ENCODE data around the gene ISM1.

Gene ISM1

DNA sequence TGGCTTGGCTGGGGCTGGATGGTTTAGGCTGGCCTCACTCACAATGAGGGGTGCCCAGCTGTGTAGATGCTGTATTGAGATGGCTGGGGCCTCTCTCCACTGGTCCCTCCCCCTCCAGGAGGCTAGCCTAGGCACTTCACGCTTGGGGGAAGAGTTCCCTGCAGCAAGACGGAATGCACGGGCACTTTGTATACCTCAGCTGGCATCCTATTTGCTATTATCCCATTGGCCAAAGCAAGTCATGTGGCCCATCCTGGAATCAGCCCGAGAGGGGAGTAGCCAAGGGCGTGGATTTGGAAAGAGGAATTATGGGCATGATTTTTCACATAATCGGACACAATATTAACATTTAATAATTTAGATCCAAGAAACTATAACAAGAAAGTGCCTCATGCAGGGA lies 64.3 kb downstream of the ISM1 start:
- Mint-ChIP-seq H3K4me3 (no peak overlapping the region), H3K27ac (no peak overlapping the region), H3K36me3 (ENCODE audit: insufficient read depth) (no peaks in the 10 kb centered on the region), H3K27me3 (peaks cover 0 to 4% of the 10 kb centered on the region in 2 donors), H3K4me1 (ENCODE audit: low read depth in 2 of 2) (no peaks in the 10 kb centered on the region), H3K9me3 (no peaks in the 10 kb centered on the region)
- no peak for DNase-seq
- no peak for ATAC-seq (replicated peaks)

DNA sequence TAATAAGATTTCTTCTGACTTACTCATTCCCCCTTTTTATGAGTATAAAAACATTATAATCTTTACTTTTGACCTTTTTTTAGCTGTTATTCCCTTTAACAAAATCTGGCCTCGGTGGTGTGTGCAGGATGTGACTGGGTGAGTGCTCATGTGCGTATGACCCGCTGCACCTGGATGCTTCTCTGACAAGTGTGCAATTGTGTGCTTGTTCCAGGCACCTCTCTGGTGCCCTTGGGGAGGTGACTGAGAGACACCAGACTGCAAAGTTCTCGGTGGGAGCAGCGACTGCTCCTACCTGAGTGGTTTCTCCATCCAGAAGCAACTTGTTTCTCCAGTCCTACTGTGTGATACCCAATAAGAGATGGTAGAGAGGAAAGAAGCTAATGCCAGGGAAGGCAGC lies 65.0 kb downstream of the ISM1 start:
- ATAC-seq (replicated peaks) = no peak
- H3K4me1 Mint-ChIP-seq (ENCODE audit: low read depth in 2 of 2) = no peaks in the 10 kb centered on the region
- no peaks in the 10 kb centered on the region for H3K36me3 Mint-ChIP-seq (ENCODE audit: insufficient read depth)
- H3K27ac Mint-ChIP-seq = no peak overlapping the region
- peaks cover 0 to 4% of the 10 kb centered on the region in 2 donors for H3K27me3 Mint-ChIP-seq
- no peak for DNase-seq
- no peak overlapping the region for H3K4me3 Mint-ChIP-seq
- H3K9me3 Mint-ChIP-seq = no peaks in the 10 kb centered on the region

DNA sequence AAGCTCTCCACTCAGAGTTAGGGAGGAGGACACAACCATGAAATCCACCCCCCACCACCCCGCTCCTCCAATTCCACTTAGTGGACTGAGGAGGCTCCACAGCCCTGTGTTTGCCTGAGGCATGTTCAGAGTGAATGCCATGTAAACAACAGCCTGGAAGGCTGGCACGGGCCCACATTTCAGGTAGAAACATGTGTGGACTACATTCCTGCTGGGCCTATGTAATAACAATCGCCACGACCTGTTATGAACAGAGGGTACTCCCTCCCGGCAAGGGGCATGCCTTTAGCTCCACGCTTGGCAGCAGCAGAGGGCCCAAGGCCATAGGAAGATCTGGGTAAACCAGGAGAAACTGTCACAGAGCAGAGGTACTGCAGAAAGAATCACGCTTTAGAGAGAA lies 65.5 kb downstream of the ISM1 start:
- DNase-seq (no peak), ATAC-seq (replicated peaks) (no peak)
- H3K27ac Mint-ChIP-seq = no peak overlapping the region
- H3K4me1 Mint-ChIP-seq (ENCODE audit: low read depth in 2 of 2) = no peaks in the 10 kb centered on the region
- H3K9me3 Mint-ChIP-seq = no peaks in the 10 kb centered on the region
- no peak overlapping the region for H3K4me3 Mint-ChIP-seq
- no peaks in the 10 kb centered on the region for H3K36me3 Mint-ChIP-seq (ENCODE audit: insufficient read depth)
- peaks cover 0 to 4% of the 10 kb centered on the region in 2 donors for H3K27me3 Mint-ChIP-seq

DNA sequence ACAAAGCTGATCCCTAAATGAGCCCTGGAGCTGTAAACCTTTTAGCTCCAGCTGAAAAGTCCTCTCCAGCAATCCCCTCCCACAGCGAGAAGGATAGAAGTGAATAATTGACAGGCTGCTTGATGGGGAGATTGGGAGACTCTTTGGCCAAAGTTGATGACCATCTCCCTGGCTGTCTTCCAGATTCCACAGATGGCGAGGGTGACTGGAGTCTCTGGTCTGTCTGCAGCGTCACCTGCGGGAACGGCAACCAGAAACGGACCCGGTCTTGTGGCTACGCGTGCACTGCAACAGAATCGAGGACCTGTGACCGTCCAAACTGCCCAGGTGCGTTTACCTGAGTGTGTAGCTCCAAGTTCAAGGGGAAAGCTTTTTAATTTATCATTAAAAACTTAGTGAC lies 67.3 kb downstream of the ISM1 start:
- no peak for ATAC-seq (replicated peaks)
- H3K27me3 Mint-ChIP-seq = peaks cover 0 to 4% of the 10 kb centered on the region in 2 donors
- no peak overlapping the region for H3K27ac Mint-ChIP-seq
- no peaks in the 10 kb centered on the region for H3K4me1 Mint-ChIP-seq (ENCODE audit: low read depth in 2 of 2)
- no peak for DNase-seq
- H3K4me3 Mint-ChIP-seq = no peak overlapping the region
- H3K9me3 Mint-ChIP-seq = no peaks in the 10 kb centered on the region
- no peaks in the 10 kb centered on the region for H3K36me3 Mint-ChIP-seq (ENCODE audit: insufficient read depth)

DNA sequence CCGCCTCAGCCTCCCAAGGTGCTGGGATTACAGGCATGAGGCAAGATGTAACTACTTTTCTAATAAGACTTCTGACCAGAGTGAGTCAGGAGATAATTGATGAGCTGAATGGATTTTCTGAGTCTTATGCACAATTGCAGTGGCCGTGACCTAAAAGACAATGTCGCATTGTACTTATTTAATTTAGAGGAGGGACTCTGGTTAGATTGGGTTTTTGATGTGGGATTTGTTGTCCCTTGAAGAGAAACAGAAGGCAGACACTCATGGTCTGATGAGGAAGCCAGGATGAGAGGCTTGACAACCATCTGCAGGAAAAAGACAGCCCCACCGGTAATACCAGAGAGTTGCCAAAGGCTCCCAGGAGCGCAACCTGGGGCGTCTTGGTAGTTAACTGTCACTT lies 68.0 kb downstream of the ISM1 start:
- ATAC-seq (replicated peaks) (no peak), DNase-seq (no peak)
- H3K4me1 Mint-ChIP-seq (ENCODE audit: low read depth in 2 of 2) = no peaks in the 10 kb centered on the region
- peaks cover 0 to 4% of the 10 kb centered on the region in 2 donors for H3K27me3 Mint-ChIP-seq
- no peak overlapping the region for H3K4me3 Mint-ChIP-seq
- H3K27ac Mint-ChIP-seq = no peak overlapping the region
- H3K36me3 Mint-ChIP-seq (ENCODE audit: insufficient read depth) = no peaks in the 10 kb centered on the region
- H3K9me3 Mint-ChIP-seq = no peaks in the 10 kb centered on the region

DNA sequence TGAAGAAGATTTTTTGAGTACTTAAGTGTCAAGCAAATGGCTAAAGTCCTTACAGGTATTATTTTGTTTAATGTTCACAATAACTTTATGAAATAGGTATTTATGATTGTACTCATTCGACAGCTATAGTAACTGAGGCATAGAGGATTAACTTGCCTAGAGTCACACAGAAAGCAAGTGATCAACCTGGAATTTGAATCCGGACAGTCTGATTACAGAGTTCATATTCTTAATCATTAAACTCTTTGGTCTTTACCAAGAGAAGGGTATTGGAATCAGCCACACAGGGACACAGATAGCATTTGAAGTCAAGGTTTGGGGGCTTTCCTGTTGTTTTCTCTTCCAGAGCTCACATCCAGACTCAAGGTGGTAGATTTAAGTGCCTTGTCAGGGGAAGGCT lies 69.7 kb downstream of the ISM1 start:
- no peaks in the 10 kb centered on the region for H3K9me3 Mint-ChIP-seq
- H3K4me3 Mint-ChIP-seq = no peak overlapping the region
- DNase-seq (no peak), ATAC-seq (replicated peaks) (no peak)
- H3K4me1 Mint-ChIP-seq (ENCODE audit: low read depth in 2 of 2) = no peaks in the 10 kb centered on the region
- peaks cover 0 to 4% of the 10 kb centered on the region in 2 donors for H3K27me3 Mint-ChIP-seq
- no peak overlapping the region for H3K27ac Mint-ChIP-seq
- no peaks in the 10 kb centered on the region for H3K36me3 Mint-ChIP-seq (ENCODE audit: insufficient read depth)

DNA sequence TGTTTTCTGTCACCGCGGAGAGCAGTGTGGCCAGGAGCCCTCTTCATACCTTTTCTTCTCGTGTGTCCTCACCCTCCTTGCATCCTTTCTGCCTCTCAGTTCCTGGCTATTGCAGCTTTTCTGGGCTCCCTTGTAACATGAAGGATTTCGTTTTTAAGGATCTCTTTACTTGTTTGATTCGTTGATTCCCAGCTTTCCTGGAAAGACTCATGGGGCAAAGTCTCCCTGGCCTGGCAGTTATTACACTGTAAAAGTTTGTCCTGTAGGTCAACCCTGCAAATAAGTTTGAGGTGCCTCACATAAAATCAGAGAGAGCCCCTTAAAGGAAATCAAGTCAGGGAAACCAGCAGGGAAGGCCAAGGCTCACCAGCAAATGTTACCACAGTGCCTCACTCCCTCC lies 70.1 kb downstream of the ISM1 start:
- Mint-ChIP-seq H3K27ac (no peak overlapping the region), H3K27me3 (peaks cover 0 to 2% of the 10 kb centered on the region in 2 donors), H3K4me3 (no peak overlapping the region), H3K4me1 (ENCODE audit: low read depth in 2 of 2) (no peaks in the 10 kb centered on the region), H3K9me3 (no peaks in the 10 kb centered on the region), H3K36me3 (ENCODE audit: insufficient read depth) (no peaks in the 10 kb centered on the region)
- DNase-seq (no peak), ATAC-seq (replicated peaks) (no peak)

DNA sequence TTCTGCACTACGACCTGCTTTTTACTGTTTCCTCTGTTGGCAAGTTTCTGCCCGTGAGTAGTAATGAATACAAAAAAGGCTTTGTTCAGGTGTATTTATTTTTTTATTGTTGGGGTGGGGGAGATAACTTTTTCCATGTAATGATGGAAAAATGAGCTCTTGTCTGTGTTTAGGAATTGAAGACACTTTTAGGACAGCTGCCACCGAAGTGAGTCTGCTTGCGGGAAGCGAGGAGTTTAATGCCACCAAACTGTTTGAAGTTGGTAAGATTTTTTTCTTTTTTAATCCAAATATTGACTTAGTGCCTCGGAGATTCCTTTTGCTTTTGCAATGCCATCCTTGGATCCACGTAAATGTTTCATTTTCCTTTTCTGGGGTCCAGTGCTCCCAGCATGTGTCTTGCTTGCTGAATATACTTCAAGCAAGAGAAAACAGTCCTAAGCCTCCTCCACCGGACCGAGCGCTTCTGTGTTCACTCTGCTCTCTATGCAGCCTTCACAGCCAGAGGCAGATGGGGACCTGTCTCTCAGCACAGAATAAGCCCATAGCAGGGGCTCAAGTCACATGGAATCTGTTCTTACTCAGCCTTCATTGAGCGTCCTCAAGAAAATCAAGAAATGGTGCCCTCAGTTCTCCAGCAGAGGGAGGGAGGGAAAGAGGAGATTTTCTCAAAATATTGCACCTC lies 71.3 kb downstream of the ISM1 start:
- DNase-seq = no peak
- no peak overlapping the region for H3K27ac Mint-ChIP-seq
- H3K27me3 Mint-ChIP-seq = no peaks in the 10 kb centered on the region
- H3K36me3 Mint-ChIP-seq (ENCODE audit: insufficient read depth) = no peaks in the 10 kb centered on the region
- ATAC-seq (replicated peaks) = no peak
- no peaks in the 10 kb centered on the region for H3K4me1 Mint-ChIP-seq (ENCODE audit: low read depth in 2 of 2)
- no peaks in the 10 kb centered on the region for H3K9me3 Mint-ChIP-seq
- H3K4me3 Mint-ChIP-seq = no peak overlapping the region

DNA sequence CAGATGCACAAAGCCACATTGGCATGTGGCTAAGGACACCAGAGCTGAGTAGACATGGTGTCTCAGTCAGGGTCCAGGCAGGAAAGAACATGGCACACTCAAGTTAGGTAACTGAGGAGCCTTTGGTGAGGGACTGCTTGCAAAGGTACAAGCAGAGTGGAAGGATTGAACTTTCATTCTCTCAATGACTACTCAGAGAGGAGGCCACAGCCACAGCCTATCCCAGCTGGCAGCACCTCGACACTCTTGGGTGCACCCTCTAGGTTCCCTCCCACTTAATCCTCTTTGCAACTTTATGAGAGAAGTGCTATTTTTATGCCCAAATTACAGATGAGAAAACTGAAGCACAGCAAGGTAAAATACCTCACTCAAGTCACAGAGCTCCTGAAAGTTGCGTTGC lies 73.4 kb downstream of the ISM1 start:
- H3K4me3 Mint-ChIP-seq = no peak overlapping the region
- DNase-seq (no peak), ATAC-seq (replicated peaks) (no peak)
- H3K27me3 Mint-ChIP-seq = no peaks in the 10 kb centered on the region
- no peaks in the 10 kb centered on the region for H3K36me3 Mint-ChIP-seq (ENCODE audit: insufficient read depth)
- no peak overlapping the region for H3K27ac Mint-ChIP-seq
- no peaks in the 10 kb centered on the region for H3K9me3 Mint-ChIP-seq
- no peaks in the 10 kb centered on the region for H3K4me1 Mint-ChIP-seq (ENCODE audit: low read depth in 2 of 2)

DNA sequence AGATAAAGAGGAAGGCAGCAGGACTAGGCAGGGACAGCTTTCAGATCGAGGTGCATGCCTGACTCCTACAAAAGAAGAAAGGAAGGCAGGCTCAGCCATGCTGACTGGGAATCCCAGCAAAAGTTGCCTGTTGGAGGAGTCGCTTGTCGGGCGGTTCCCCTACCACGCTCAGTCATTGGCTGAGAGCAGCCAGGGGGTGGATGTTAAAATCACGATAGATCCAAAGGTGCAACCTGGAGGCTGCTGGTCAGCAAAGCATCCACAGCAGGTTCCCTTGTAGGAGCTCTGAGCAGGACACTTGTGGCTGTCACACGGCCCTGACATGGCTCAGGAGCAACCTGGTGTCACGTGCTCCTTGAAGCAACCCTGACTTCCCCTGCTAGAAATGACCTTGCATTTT lies 74.6 kb downstream of the ISM1 start:
- Mint-ChIP-seq H3K4me3 (no peak overlapping the region), H3K4me1 (ENCODE audit: low read depth in 2 of 2) (no peaks in the 10 kb centered on the region), H3K36me3 (ENCODE audit: insufficient read depth) (no peaks in the 10 kb centered on the region), H3K27ac (no peak overlapping the region), H3K27me3 (no peaks in the 10 kb centered on the region), H3K9me3 (no peaks in the 10 kb centered on the region)
- no peak for DNase-seq
- no peak for ATAC-seq (replicated peaks)

DNA sequence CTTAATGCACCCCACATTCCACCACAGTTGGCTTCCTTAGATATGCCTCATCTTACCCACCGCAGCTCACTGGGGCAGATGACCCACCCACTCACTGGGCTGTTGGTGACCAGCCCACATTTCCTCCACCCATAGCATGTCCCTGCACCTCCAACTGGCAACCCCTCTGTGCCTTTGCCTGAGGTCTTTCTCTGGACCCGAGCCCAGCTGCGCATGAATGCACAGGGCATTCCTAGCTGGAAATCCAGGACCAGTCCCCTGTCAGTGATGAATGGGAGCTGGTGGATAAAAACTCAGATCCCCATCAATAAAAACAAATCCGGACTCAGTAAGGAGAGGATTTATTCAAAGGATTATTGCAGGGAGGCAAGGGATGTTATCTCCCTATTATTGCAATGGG lies 75.0 kb downstream of the ISM1 start:
- Mint-ChIP-seq H3K4me1 (ENCODE audit: low read depth in 2 of 2) (no peaks in the 10 kb centered on the region), H3K27me3 (no peaks in the 10 kb centered on the region), H3K27ac (no peak overlapping the region), H3K4me3 (no peak overlapping the region), H3K9me3 (no peaks in the 10 kb centered on the region), H3K36me3 (ENCODE audit: insufficient read depth) (no peaks in the 10 kb centered on the region)
- DNase-seq (no peak), ATAC-seq (replicated peaks) (no peak)

DNA sequence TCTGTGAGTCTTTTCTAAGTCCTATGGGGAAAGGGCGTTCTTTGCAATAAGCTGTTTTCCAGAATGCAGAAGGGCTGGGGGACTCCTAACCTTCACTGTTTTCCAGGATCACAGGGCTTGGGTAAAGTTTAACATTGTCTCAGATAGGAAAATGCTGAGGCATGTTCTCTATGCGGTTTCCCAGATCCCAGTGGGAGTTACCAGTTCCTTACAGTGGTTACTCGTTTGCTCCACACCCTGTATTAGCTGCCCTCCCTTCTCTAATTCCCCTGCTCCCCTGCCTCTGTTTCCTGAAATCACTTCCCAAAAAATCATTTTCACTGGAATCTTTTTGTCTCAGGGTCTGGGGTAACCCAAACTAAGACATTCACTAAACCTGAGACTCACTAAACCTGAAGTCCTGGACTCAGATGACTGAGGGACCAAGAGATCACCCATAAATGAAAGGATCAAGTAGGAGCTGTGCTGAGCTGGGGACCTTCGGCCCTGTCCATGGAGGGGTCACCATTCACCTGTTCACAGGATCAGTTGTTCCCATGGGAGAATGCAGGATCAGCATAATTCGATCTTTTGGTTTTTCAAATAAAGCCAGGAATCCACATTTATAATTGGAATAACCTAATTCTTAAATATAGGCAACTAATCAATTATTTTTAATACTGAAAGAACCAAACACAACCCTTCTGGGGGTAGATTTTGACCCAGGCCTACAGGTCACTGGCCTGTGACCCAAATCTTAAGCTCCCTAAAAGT lies 76.2 kb downstream of the ISM1 start:
- H3K27ac Mint-ChIP-seq = no peak overlapping the region
- H3K36me3 Mint-ChIP-seq (ENCODE audit: insufficient read depth) = no peaks in the 10 kb centered on the region
- H3K9me3 Mint-ChIP-seq = no peaks in the 10 kb centered on the region
- no peak overlapping the region for H3K4me3 Mint-ChIP-seq
- H3K4me1 Mint-ChIP-seq (ENCODE audit: low read depth in 2 of 2) = no peaks in the 10 kb centered on the region
- DNase-seq (no peak), ATAC-seq (replicated peaks) (no peak)
- H3K27me3 Mint-ChIP-seq = no peaks in the 10 kb centered on the region

DNA sequence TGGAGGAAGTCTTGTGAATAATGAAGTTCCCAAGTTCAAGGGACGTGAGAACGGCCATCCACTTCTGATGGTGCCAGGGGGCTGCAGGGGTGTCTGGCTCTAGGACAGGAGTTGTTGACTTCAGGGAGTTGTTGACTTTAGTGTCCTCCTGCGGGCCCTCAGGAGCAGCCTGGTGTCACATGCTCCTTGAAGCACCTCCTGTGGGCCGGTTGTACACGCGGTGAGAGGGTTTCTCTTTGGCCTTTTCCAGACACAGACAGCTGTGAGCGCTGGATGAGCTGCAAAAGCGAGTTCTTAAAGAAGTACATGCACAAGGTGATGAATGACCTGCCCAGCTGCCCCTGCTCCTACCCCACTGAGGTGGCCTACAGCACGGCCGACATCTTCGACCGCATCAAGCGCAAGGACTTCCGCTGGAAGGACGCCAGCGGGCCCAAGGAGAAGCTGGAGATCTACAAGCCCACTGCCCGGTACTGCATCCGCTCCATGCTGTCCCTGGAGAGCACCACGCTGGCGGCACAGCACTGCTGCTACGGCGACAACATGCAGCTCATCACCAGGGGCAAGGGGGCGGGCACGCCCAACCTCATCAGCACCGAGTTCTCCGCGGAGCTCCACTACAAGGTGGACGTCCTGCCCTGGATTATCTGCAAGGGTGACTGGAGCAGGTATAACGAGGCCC lies 77.8 kb downstream of the ISM1 start:
- H3K4me3 Mint-ChIP-seq = no peak overlapping the region

DNA sequence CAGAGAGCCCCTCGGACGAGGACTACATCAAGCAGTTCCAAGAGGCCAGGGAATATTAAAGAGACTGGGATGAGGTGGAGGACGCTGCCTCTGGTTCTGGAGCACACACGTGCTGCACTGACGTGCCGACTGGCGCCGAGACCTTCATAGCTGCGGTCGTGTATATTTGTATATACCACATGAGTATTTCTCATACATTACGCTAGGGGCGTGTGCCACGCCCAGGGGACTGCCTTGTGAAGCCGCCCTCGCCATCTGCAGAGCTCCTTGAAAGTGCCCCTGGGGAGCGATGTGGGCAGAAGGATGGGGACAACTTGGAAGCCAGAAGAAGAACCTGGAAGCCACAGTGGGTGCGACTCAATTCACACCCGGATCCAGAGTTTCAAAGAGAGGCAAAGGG lies 78.3 kb downstream of the ISM1 start:
- Mint-ChIP-seq H3K36me3 (ENCODE audit: insufficient read depth) (no peaks in the 10 kb centered on the region), H3K4me3 (no peak overlapping the region), H3K27ac (no peak overlapping the region), H3K27me3 (no peaks in the 10 kb centered on the region), H3K4me1 (ENCODE audit: low read depth in 2 of 2) (no peaks in the 10 kb centered on the region), H3K9me3 (no peaks in the 10 kb centered on the region)
- ATAC-seq (replicated peaks) = no peak
- DNase-seq = no peak

More for the DNA sequence above, 77.8 kb downstream of the ISM1 start:
- Mint-ChIP-seq H3K36me3 (ENCODE audit: insufficient read depth) (no peaks in the 10 kb centered on the region), H3K27me3 (no peaks in the 10 kb centered on the region), H3K9me3 (no peaks in the 10 kb centered on the region), H3K4me1 (ENCODE audit: low read depth in 2 of 2) (no peaks in the 10 kb centered on the region), H3K27ac (no peak overlapping the region)
- DNase-seq = no peak
- no peak for ATAC-seq (replicated peaks)
